GM12878 (cell line): ENCODE results near the gene CDK11A. TPM values are rescaled to one million over a fixed set of nuclear protein-coding genes. Genes with fewer than 3 reads are reported as not detected.
"Not testable (repeated sequence)": the region's sequence is repeated elsewhere in the genome, so short reads cannot be mapped to it uniquely, and the experiment has no call there.

ENCODE experiments used
- ATAC-seq: fragments of 200-7000 bp; cut with Tn5 transposase; 3 replicates; pipeline ENCODE4 v1.9.1; 2020; ENCODE audit warnings: mild to moderate bottlenecking, moderate library complexity
- BruUV-seq: library from RNA; stranded (reverse); fragments of 400-500 nt; replicated peaks from 2 replicates; lab custom pipeline; 2021; lab: Mats Ljungman, UMichigan
- CTCF ChIA-PET: fragments of 300-600 bp; sonication (Branson Sonifier 250); formaldehyde crosslinking; extraction: SDS; loops from one replicate; lab custom pipeline; 2021; ENCODE audit warnings: inconsistent platforms; lab: Yijun Ruan, JAX
- POLR2A ChIA-PET: fragments of 350-600 bp; formaldehyde crosslinking; extraction: SDS; loops from one replicate; lab custom pipeline; 2021; ENCODE audit warnings: inconsistent platforms; lab: Charles Lee
- RAD21 ChIA-PET: fragments of 300-600 bp; sonication (Branson Sonifier 250); formaldehyde crosslinking; loops from one replicate; lab custom pipeline; 2023; ENCODE audit warnings: antibody characterized with exemption; ENCODE audit not compliant: unreplicated experiment; lab: Charles Lee
- SMC1A ChIA-PET: fragments of 300-600 bp; sonication (Branson Sonifier 250); formaldehyde crosslinking; loops from one replicate; lab custom pipeline; 2023; ENCODE audit not compliant: unreplicated experiment, uncharacterized antibody; lab: Charles Lee
- DNase-seq: peaks from one replicate; pipeline ENCODE4 v3.0.0-alpha.2; 2011; ENCODE audit warnings: low read depth, low spot score
- FAIRE-seq: peaks from 3 replicates; lab custom pipeline; 2011; peaks lifted over from hg19 to GRCh38; lab: Jason Lieb, UNC
- H2AFZ ChIP-seq: 2 replicates; pipeline ENCODE4 v1.6.0; 2011; ENCODE audit warnings: low read depth, low read length, control low read depth; ENCODE audit not compliant: control insufficient read depth
- H3K27ac ChIP-seq: 2 replicates; pipeline ENCODE4 v1.5.1; 2011; ENCODE audit warnings: control low read depth; ENCODE audit not compliant: control insufficient read depth, insufficient read depth
- H3K27me3 ChIP-seq, 2 experiments: replicated peaks in 1 of 2; 2 replicates each; pipeline versions ENCODE4 v1.6.0 to v1.6.1; 2011; ENCODE audit warnings: low read length in 1 of 2; ENCODE audit not compliant: control insufficient read depth in 2 of 2, insufficient read depth in 2 of 2
- H3K36me3 ChIP-seq, 2 experiments: 2 replicates each; pipeline ENCODE4 v1.5.1; 2011; ENCODE audit warnings: low read length in 1 of 2; ENCODE audit not compliant: control insufficient read depth in 2 of 2, insufficient read depth in 2 of 2
- H3K4me1 ChIP-seq: 2 replicates; pipeline ENCODE4 v1.6.1; 2011; ENCODE audit warnings: mild to moderate bottlenecking, low read length, moderate library complexity, mixed read lengths; ENCODE audit not compliant: control insufficient read depth, insufficient read depth
- H3K4me2 ChIP-seq: 2 replicates; pipeline ENCODE4 v1.6.0; 2011; ENCODE audit warnings: control low read depth; ENCODE audit not compliant: control insufficient read depth, insufficient read depth
- H3K4me3 ChIP-seq: fragments of 200-600 bp; sonication (generic); 2 replicates; pipeline ENCODE4 v1.5.1; 2016
- H3K79me2 ChIP-seq: 2 replicates; pipeline ENCODE4 v1.6.0; 2011; ENCODE audit warnings: low read length; ENCODE audit not compliant: control insufficient read depth, insufficient read depth
- H3K9ac ChIP-seq: 2 replicates; pipeline ENCODE4 v1.8.0; 2011; ENCODE audit warnings: low read length, control low read depth, mixed read lengths; ENCODE audit not compliant: control insufficient read depth, insufficient read depth
- H3K9me3 ChIP-seq: replicated peaks from 3 replicates; pipeline ENCODE4 v1.5.1; 2011; ENCODE audit warnings: mild to moderate bottlenecking, low read length; ENCODE audit not compliant: control insufficient read depth, insufficient read depth
- H4K20me1 ChIP-seq: 2 replicates; pipeline ENCODE4 v1.6.0; 2011; ENCODE audit not compliant: control insufficient read depth, insufficient read depth
- HDAC6 ChIP-seq: fragments of 200-600 bp; sonication (generic); IDR thresholded peaks from one replicate; pipeline ENCODE4 v1.8.0; 2017; ENCODE audit warnings: antibody characterized with exemption; ENCODE audit not compliant: unreplicated experiment
- SMAD1 ChIP-seq: fragments of 450-650 bp; IDR thresholded peaks from 2 replicates; pipeline ENCODE4 v1.6.1; 2018; ENCODE audit warnings: mild to moderate bottlenecking, low read depth; ENCODE audit not compliant: partially characterized antibody
- SMARCA5 ChIP-seq: fragments of 450-650 bp; IDR thresholded peaks from 2 replicates; pipeline ENCODE4 v1.6.1; 2017; ENCODE audit warnings: mild to moderate bottlenecking
- SUZ12 ChIP-seq: fragments of 200-600 bp; sonication (generic); IDR thresholded peaks from one replicate; pipeline ENCODE4 v1.6.1; 2018; ENCODE audit warnings: antibody characterized with exemption, mild to moderate bottlenecking; ENCODE audit not compliant: unreplicated experiment
- TCF3 ChIP-seq: IDR thresholded peaks from 2 replicates; pipeline ENCODE4 v1.6.1; 2012; ENCODE audit warnings: low read depth, mild to moderate bottlenecking, low read length, borderline replicate concordance; ENCODE audit not compliant: insufficient read depth
- WGBS: methylation state at CpG from one replicate; pipeline ENCODE4 v1.1.6; 2016; ENCODE audit warnings: low lambda C conversion rate; ENCODE audit not compliant: insufficient replicate concordance, insufficient coverage; ENCODE audit errors: missing lambda C conversion rate; 5-methylcytosine and 5-hydroxymethylcytosine counted together
- in situ Hi-C: fragments of 300-500 bp; cut with MboI; formaldehyde crosslinking; loops from 9 replicates; pipeline ENCODE4 v1.14.3; 2018; ENCODE audit warnings: mixed read lengths
- intact Hi-C: fragments of 100-400 bp; cut with micrococcal nuclease; formaldehyde crosslinking; loops from one replicate; pipeline ENCODE4 v1.14.2; 2022; ENCODE audit not compliant: unreplicated experiment
- polyA plus RNA-seq, 11 experiments: library from polyadenylated mRNA; depleted of rRNA in 4 of 11; unstranded in 6 of 11; stranded (reverse) in 5 of 11; fragments of >200 nt; fragmentation: Nextera tagmentation in 4 of 11; fragmentation: Illumina TruSeq in 1 of 11; extraction: Ambion mirVana in 4 of 11; extraction: Trizol in 1 of 11; gene quantifications; 1 replicate in 1 of 11; 2 replicates in 10 of 11; pipeline versions ENCODE4 v1.2.1 to v1.2.3, GENCODE V29; 2011 to 2016; ENCODE audit warnings: inconsistent platforms in 2 of 11, missing spikeins in 2 of 11, low read depth in 1 of 11
- total RNA-seq, 4 experiments: library from RNA; depleted of rRNA in 3 of 4; stranded (reverse); fragments of >200 nt in 3 of 4; fragmentation: Illumina TruSeq in 1 of 4; extraction: Trizol in 1 of 4; gene quantifications; 2 replicates each; pipeline versions ENCODE4 v1.2.1 to v1.2.3, GENCODE V29; 2013 to 2021
- TF ChIP-seq, protein P1 (sequence below): IDR thresholded peaks from 2 replicates; pipeline ENCODE4 v1.6.1; 2011; ENCODE audit warnings: borderline replicate concordance, low read depth, mild to moderate bottlenecking, moderate library complexity, low read length; ENCODE audit not compliant: insufficient read depth, poor library complexity, severe bottlenecking
- TF ChIP-seq, protein P2 (sequence below): fragments of 450-650 bp; formaldehyde crosslinking; IDR thresholded peaks from 2 replicates; pipeline ENCODE4 v1.4.0; 2022; ENCODE audit warnings: mild to moderate bottlenecking, moderate library complexity

The CDK11A gene
- total and polyA plus RNA-seq, 10 of the 15 experiments (the other 5 are each of a cell fraction or from before 2014, with no cell fraction given) = 5.1 to 46.0 (median 25.9) TPM

DNA sequence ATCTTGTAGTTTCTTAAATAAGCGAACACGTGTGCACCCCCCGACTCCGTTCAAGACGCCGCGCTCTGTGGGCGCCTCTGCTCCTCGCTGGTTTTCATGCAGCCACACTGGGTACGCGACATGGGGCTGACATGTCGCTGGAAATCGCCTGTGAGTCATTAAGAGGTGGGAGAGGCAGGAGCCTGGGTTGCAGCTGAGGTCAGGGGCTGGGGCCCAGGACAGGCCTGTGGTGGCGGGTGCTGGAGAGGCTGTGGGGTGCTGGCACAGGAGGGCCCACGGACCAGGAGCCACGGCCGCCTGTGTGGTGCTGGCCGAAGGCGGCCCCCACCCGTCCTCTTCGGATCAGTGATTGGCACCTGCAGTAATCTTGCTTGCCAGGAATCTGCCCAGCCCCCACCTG lies 49.4 kb downstream of the CDK11A start:
- ATAC-seq, FAIRE-seq, H4K20me1 ChIP-seq, H3K9ac ChIP-seq, DNase-seq, RAD21 ChIA-PET, H3K36me3 ChIP-seq, SMC1A ChIA-PET, H3K27me3 ChIP-seq, in situ Hi-C loops, H3K79me2 ChIP-seq, CTCF ChIA-PET, intact Hi-C loops, POLR2A ChIA-PET, H2AFZ ChIP-seq, H3K4me3 ChIP-seq, H3K9me3 ChIP-seq, H3K4me2 ChIP-seq, BruUV-seq, H3K27ac ChIP-seq: not testable (repeated sequence)
- peaks cover 24% of the 10 kb centered on the region for H3K4me1 ChIP-seq
- 84% methylated on average over 13 of the region's 21 CpGs for whole genome bisulfite sequencing

DNA sequence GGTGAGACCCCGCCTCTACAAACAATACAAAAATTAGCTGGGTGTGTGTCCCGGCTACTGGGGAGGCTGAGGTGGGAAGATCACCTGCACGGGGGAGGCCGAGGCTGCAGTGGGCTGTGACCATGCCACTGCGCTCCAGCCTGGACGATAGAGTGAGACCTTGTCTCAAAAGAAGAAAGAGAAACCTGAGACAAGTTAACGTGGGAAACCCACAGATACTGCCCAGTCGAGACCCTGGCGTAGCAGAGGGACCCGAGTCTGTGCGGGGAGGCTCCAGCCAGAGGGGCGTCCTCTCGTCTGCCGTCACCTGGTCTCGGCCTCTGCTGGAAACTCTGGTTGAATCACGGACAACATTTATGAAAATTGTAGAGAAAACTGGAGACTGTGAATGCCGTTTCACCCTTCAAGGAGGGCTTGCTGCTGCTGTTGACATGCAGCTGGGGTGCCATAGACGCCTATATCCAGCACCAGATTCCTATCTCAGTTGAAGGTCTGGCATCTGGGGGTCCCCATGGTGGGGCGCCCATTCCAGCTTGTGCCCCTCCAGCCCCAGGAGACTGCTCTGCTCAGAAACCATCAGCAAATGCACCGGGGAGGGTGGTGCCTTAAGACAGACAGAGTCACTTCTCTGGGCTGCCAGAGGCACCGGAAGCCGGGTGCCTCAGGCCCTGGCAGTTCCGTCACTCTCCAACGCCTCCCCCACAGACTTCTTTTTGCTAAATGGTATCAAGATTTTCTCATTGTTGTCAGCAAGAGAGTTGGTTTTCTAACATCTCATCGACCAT lies 51.8 kb downstream of the CDK11A start:
- no peak overlapping the region for H3K9ac ChIP-seq
- H4K20me1 ChIP-seq = no peaks in the 10 kb centered on the region
- ATAC-seq (no peak), FAIRE-seq (no peak), DNase-seq (no peak)
- ChIA-PET RAD21 (no interaction called here), CTCF (no interaction called here), SMC1A (no interaction called here), POLR2A (no interaction called here)
- H3K36me3 ChIP-seq = peaks cover 4 to 6% of the 10 kb centered on the region in 2 experiments
- TSS peak; percentile 20 for BruUV-seq
- in situ Hi-C loops = no loop called here
- no peaks in the 10 kb centered on the region; the same call in 1 of the 2 replicates for H3K79me2 ChIP-seq
- no peaks in the 10 kb centered on the region for H3K9me3 ChIP-seq
- intact Hi-C loops = no loop called here
- no peaks in the 10 kb centered on the region for H3K27me3 ChIP-seq
- 98% methylated on average over 25 of the region's 25 CpGs for WGBS
- peaks cover 3% of the 10 kb centered on the region for H3K4me1 ChIP-seq
- H2AFZ ChIP-seq = no peak overlapping the region
- no peak overlapping the region for H3K4me3 ChIP-seq
- no peak overlapping the region for H3K4me2 ChIP-seq
- H3K27ac ChIP-seq = no peak overlapping the region
- no peak for TF ChIP-seq SMARCA5
- no peak for TF ChIP-seq HDAC6
- no peak for TF ChIP-seq SUZ12
- TF ChIP-seq SMAD1 = no peak
- TF ChIP-seq, protein P1, sequence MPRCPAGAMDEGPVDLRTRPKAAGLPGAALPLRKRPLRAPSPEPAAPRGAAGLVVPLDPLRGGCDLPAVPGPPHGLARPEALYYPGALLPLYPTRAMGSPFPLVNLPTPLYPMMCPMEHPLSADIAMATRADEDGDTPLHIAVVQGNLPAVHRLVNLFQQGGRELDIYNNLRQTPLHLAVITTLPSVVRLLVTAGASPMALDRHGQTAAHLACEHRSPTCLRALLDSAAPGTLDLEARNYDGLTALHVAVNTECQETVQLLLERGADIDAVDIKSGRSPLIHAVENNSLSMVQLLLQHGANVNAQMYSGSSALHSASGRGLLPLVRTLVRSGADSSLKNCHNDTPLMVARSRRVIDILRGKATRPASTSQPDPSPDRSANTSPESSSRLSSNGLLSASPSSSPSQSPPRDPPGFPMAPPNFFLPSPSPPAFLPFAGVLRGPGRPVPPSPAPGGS = no peak
- TF ChIP-seq, protein P2, sequence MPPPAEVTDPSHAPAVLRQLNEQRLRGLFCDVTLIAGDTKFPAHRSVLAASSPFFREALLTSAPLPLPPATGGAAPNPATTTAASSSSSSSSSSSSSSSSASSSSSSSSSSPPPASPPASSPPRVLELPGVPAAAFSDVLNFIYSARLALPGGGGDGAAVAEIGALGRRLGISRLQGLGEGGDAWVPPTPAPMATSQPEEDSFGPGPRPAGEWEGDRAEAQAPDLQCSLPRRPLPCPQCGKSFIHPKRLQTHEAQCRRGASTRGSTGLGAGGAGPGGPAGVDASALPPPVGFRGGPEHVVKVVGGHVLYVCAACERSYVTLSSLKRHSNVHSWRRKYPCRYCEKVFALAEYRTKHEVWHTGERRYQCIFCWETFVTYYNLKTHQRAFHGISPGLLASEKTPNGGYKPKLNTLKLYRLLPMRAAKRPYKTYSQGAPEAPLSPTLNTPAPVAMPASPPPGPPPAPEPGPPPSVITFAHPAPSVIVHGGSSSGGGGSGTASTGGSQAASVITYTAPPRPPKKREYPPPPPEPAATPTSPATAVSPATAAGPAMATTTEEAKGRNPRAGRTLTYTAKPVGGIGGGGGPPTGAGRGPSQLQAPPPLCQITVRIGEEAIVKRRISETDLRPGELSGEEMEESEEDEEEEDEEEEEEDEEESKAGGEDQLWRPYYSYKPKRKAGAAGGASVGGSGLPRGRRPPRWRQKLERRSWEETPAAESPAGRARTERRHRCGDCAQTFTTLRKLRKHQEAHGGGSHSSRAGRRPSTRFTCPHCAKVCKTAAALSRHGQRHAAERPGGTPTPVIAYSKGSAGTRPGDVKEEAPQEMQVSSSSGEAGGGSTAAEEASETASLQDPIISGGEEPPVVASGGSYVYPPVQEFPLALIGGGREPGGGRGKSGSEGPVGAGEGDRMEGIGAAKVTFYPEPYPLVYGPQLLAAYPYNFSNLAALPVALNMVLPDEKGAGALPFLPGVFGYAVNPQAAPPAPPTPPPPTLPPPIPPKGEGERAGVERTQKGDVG = no peak
- TF ChIP-seq TCF3 = no peak
